GM18526 (cell line): ENCODE measurements around the gene METRN.

Experiments used
- POLR2A ChIP-seq: IDR thresholded peaks from 3 replicates; pipeline ENCODE4 v1.6.1; 2011; ENCODE audit not compliant: insufficient read length; ENCODE audit errors: extremely low read depth

Gene METRN

DNA sequence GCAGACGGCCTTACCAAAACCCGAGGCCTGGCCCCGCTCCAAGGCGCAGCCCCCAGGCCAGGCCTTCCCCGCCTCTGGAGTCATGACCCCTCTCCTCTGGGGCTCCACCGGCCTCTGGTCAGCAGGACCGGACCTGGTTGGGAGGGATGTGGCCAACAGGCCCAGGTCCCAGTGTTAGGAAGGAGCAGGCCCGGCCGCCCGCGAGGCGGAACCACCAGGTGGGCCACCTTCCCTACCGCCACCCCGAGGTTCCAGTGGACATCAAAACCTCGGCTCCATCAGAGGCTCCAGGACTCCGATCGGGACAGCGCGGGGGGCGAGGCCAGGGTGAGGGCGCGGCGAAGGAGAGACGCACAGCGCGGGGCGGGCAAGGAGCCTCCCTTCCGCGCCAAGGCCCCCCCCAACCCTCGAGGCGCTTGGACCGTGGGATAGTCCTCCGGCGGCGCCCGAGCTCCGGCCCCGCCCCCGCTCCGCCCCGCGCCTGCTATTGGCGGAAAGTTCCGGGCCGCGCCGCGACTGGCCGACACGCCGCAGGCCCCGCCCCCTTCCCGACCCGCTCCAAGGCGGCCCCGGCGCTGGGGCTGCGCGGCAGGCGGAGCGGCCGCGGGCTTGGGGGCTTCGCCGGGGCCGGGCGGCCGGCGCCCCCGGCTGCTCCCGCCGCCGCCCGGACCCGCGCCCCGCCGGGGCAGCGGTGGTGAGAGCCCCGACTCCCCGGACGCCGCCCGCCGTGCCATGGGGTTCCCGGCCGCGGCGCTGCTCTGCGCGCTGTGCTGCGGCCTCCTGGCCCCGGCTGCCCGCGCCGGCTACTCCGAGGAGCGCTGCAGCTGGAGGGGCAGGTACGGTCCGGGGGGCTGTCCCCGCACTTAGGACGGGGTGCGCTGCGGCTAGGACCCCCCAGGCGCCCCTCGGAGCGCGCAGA is at the start of gene METRN:
Gene METRN, plus strand, starts transcription at position 561 of the 919 bp plus-strand sequence. Its CDS starts 172 bp downstream, at position 733.
- no peak for TF ChIP-seq POLR2A

DNA sequence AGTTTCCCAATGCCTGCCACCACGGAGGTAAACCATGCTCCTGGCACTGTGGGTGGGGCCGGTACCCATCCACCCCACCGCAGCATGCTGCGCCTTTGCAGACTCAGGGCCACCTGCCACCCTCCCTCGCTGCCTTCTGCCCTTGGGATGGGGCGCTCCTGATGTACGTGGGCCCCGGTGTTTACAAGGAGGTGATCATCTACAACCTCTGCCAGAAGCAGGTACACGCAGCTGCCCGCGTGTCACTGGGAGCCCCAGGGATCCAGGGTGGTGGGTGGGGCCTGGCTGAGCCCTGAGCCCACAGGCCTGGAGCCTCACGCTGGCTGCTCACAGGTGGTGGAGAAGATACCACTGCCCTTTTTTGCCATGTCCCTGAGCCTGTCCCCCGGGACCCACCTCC is 48.3 kb upstream of the METRN start:
- no peak for TF ChIP-seq POLR2A

DNA sequence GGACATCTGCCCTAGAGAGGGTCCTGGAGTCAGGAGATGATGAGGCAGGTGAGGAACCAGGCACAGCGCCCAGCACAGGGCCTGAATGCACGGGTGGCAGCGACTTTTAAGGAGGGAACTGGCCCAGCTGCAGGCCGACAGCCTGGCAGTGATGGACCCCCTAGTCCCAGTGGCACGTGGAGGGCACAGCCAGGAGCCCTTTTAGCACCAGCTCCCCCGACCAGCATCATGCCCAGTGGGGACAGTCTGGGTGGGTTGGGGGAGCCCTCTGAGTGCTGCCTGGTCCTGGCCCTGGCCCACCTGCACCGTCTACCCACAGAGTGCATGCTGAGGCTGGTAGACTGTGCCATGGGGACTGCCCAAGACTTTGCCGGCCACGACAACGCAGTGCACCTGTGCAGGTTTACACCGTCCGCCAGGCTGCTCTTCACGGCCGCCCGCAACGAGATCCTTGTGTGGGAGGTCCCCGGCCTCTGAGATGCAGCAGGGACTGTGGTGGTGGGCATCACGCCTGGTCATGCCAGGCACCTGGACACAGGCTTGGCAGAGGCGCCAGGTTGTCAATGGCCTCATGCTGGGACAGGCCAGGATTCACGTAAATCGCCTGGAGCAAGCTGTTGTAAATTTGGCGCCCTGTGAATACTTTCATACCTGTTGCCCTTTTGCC is 47.7 kb upstream of the METRN start:
- TF ChIP-seq POLR2A = no peak

DNA sequence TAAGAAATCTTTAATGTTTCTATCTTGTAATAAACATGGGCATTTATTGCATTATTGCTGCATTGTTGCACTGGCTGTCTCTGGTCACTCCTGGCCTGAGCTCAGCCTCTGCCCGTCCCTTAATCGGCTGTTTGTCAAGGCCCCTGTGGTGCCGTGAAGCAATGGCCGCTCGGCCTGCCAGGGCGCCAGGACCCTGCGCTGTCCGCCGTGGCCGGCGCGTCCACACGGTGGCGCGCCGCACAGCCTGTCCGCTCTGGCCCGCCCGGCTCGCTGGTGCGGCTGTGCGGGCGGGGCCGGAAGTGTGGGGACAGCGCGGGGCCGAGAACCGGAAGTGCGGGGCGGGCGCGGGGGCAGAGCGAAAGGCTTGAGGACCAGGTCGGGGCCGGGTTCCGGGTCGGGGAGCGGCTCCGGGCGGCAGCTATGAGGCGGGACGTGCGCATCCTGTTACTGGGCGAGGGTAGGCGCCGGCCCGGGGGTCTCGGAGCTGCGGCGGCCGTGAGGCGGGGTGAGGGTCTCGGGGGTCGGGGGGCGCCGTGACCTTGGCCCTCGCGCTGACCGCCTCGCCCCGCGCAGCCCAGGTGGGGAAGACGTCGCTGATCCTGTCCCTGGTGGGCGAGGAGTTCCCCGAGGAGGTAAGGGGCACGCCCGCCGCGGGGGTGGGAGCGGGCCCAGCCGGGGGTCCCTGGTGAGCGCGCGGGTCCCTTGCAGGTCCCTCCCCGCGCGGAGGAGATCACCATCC is 47.0 kb upstream of the METRN start, which contains the start of gene RHOT2:
Gene RHOT2, plus strand, starts transcription at position 353 of the 739 bp plus-strand sequence. Its CDS starts 68 bp downstream, at position 421.
- peak; percentile 91 for TF ChIP-seq POLR2A

DNA sequence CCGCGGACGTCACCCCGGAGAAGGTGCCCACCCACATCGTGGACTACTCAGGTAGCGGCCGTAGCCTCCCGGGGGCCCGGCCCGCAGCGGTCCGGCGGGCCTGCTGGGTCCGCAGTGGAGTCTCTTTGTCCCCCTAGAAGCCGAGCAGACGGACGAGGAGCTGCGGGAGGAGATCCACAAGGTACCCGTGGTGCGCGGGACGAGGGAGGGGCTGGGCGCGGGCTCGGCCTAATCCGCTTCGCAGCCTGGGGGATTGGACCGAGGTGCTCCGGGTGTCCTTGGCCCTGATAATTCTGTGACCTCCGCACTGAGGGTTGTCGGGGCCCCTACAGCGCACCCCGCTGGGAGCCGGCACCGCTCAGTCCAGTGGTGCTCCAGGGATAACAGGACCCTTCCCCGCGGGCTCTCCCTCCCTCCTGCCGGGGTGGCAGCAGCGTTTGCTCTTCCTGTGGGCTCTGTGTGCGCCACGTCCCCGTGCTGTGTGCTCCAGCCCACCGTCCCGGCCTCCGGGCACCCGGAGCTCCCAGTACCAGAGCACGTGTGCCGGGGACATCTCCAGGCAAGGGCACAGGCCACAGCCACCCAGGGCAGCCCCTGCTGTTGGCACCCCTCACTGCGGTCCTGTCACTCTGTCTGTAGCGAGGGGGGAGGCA is 46.3 kb upstream of the METRN start:
- no peak for TF ChIP-seq POLR2A

DNA sequence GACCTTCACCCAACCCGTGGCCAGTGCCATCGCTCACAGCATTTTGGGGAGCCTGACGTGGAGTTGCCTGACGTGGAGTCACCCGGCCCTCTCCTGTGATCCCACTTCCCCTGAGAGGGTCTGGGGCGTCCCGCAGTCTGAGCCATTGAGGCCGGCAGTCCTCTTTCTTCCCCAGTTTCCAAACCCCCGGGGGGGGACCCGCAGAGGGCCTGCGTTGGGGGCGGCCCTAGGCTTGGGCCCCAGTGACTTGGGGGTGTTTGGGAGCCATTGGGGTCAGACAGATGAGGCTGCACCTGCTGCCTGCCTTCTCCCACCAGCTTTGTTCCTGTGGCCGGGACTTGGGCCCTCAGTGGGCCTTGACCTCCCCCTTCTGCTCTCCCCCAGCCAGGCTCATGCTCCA is 45.3 kb upstream of the METRN start:
- TF ChIP-seq POLR2A = no peak

DNA sequence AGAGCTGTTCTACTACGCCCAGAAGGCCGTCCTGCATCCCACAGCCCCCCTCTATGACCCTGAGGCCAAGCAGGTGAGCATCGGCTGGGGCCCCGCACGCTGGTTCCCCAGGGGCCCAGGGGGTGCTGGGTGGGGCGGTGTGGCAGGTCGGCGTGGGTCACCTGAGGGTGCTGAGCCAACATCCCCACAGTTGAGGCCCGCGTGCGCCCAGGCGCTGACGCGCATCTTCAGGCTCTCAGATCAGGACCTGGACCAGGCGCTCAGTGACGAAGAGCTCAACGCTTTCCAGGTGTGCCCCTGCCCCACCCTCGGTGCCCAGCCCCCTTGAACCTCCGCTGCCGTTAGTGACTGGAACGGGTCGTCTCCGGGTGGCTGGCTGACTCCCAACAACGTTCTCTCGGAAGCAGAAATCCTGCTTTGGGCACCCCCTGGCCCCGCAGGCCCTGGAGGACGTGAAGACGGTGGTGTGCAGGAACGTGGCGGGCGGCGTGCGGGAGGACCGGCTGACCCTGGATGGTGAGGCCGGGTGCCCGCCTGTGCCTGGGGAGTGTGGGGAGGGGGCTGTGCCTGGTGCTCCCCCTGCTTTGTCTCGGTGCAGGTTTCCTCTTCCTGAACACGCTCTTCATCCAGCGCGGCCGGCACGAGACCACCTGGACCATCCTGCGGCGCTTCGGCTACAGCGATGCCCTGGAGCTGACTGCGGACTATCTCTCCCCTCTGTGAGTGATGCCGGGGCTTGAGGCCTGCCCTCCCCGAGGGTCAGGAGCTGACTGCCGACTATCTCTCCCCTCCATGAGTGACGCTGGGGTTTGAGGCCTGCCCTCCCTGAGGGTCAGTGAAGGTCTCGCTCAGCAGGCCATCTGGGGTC is 44.2 kb upstream of the METRN start:
- TF ChIP-seq POLR2A = no peak

DNA sequence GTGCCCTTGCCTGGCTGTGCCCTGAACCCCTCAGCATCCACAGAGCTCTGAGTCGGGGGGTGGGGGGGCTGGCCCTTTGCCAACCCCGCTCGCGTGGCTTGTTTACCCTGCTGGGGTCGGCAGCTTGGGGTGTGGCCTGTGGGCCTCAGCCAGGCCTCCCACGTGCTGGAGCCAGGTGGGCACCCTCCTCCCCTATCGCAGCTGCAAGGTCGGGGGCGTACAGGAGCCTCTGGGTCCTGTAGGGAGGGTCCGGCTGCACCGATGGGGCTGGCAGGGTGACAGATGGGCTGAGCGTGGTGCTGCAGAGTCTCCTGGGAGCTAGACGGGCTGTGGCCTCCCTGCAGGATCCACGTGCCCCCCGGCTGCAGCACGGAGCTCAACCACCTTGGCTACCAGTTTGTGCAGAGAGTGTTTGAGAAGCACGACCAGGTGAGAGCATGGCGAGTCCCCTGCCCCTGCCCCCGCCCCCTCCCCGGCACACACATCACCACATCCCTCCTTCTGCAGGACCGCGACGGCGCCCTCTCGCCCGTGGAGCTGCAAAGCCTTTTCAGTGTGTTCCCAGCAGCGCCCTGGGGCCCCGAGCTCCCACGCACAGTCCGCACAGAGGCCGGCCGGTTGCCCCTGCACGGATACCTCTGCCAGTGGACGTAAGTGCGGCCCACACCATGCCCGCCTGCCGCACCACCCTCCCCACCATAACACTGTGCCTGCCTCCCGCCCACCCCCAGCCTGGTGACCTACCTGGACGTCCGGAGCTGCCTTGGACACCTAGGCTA is 43.4 kb upstream of the METRN start:
- TF ChIP-seq POLR2A = no peak

DNA sequence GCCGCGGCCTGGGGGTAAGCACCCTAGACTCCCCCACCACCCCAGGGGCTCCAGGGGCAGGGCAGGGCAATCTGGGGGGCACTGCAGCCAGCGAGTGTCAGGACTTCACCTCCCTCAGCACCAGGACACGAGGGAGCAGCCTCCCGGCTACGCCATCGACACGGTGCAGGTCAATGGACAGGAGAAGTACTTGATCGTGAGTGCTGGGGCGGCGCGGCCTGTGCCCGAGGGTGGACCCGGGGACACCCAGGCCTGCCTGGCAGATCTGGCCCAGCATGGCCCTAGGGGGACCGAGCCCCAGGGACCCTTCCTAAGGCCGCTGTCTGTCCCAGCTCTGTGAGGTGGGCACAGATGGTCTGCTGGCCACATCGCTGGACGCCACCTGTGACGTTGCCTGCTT is 42.5 kb upstream of the METRN start:
- TF ChIP-seq POLR2A = no peak

DNA sequence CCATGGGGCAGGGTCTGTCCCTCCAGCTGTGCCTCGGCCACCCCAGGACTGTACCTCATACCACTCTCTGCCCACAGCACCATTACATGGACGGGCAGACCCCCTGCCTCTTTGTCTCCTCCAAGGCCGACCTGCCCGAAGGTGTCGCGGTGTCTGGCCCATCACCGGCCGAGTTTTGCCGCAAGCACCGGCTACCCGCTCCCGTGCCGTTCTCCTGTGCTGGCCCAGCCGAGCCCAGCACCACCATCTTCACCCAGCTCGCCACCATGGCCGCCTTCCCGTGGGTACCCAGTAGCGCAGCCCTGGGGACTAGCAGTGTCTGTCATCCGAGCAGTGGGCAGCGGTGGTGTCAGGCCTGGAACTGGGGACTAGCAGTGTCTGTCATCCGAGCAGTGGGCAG is 42.1 kb upstream of the METRN start:
- TF ChIP-seq POLR2A = no peak

DNA sequence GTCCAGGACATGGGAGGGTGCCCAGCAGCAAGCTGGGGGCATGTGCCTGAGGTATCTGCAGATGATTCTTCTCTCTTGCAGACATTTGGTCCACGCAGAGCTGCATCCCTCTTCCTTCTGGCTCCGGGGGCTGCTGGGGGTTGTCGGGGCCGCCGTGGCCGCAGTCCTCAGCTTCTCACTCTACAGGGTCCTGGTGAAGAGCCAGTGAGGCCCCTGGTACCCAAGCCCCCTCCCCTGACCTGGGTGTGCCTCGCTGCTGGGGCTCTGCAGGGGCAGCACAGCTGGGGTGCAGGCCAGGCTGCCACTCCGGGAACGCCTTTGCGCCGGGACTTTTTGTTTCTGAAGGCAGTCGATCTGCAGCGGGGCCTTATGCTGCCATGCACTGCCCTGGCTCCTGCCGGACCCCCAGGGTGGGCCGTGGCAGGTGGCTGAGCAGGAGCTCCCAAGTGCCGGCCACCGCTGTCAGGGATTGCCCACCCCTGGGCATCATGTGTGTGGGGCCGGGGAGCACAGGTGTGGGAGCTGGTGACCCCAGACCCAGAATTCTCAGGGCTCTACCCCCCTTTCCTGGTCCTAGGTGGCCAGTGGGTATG is 41.4 kb upstream of the METRN start:
- no peak for TF ChIP-seq POLR2A

DNA sequence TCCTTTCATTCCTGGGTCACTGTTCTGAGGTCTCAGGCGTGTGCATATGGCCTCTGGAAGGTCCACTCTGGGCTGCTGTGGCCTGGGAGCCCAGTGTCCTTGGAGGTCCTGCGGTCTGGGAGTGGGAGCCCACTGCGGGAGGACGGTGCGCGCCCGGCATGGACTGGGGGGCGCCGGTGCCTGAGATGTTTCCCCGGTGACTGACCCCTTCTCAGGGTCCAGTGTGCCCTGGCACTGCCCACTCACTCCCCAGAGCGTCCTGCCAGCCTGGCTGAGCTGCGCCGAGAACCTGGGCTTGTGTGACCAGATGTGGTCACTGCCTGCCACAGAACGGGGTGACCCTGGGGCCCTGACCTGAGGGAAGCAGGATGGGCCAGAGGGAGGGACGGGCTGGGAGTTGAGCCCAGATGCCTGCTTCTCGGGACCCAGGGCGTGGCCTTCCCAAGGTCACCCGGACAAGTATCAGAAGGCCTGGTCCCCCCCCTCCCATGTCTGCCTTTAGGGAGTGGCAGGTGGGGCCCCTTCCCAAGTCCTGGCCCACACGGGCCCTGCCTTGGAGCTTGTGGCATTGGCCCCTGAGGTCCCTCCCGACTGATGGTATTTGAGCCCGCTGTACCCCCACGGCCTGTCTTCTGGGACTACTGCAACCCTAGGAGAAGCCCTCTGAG is 40.6 kb upstream of the METRN start:
- no peak for TF ChIP-seq POLR2A
